Neural cell (in vitro differentiated cells): ENCODE data around the gene TOX2. TPM values are rescaled to one million over a fixed set of nuclear protein-coding genes. Genes with fewer than 3 reads are reported as not detected.

Experiments
- H2AFZ ChIP-seq: fragments of 200-600, 300-800 bp; sonication (generic), shearing (Covaris generic); 2 replicates; pipeline ENCODE4 v1.6.0; 2014; ENCODE audit warnings: low read depth, mild to moderate bottlenecking, antibody characterized with exemption, low read length, moderate library complexity
- H3F3A ChIP-seq: fragments of 200-600 bp; shearing (Covaris generic); 2 replicates; pipeline ENCODE4 v1.6.1; 2016; ENCODE audit warnings: mild to moderate bottlenecking, moderate library complexity, mixed read lengths, antibody characterized with exemption, low read length; ENCODE audit not compliant: insufficient read depth, poor library complexity, severe bottlenecking
- H3K27ac ChIP-seq: fragments of 200-600, 300-800 bp; sonication (generic), shearing (Covaris generic); 2 replicates; pipeline ENCODE4 v1.5.1; 2014; ENCODE audit warnings: mild to moderate bottlenecking, low read length, moderate library complexity
- H3K27me3 ChIP-seq: fragments of 300-800, 200-600 bp; sonication (generic), shearing (Covaris generic); 2 replicates; pipeline ENCODE4 v1.6.0; 2014; ENCODE audit warnings: mild to moderate bottlenecking, low read depth, low read length, moderate library complexity; ENCODE audit not compliant: insufficient read depth
- H3K36me3 ChIP-seq: fragments of 300-800, 200-600 bp; sonication (generic), shearing (Covaris generic); 2 replicates; pipeline ENCODE4 v1.5.1; 2014; ENCODE audit warnings: mild to moderate bottlenecking, antibody characterized with exemption, low read length, moderate library complexity; ENCODE audit not compliant: insufficient read depth
- H3K4me2 ChIP-seq: fragments of 300-800, 200-600 bp; sonication (generic), shearing (Covaris generic); 2 replicates; pipeline ENCODE4 v1.6.0; 2014; ENCODE audit warnings: mild to moderate bottlenecking, low read length
- H3K4me3 ChIP-seq: fragments of 300-800, 200-600 bp; sonication (generic), shearing (Covaris generic); 2 replicates; pipeline ENCODE4 v1.5.1; 2014; ENCODE audit warnings: mild to moderate bottlenecking, low read length, moderate library complexity
- H3K79me2 ChIP-seq: fragments of 200-600 bp; shearing (Covaris generic); replicated peaks from 2 replicates; pipeline ENCODE4 v1.6.0; 2014; ENCODE audit warnings: mild to moderate bottlenecking, low read length, moderate library complexity; ENCODE audit not compliant: insufficient read depth
- H3K9ac ChIP-seq: fragments of 300-800, 200-600 bp; sonication (generic), shearing (Covaris generic); 2 replicates; pipeline ENCODE4 v1.6.1; 2016; ENCODE audit warnings: mild to moderate bottlenecking, low read length, mixed read lengths
- H3K9me2 ChIP-seq: fragments of 200-600 bp; shearing (Covaris generic); 2 replicates; pipeline ENCODE4 v1.6.1; 2016; ENCODE audit warnings: mild to moderate bottlenecking, low read length, mixed read lengths; ENCODE audit not compliant: insufficient read depth
- H3K9me3 ChIP-seq: fragments of 200-600, 300-800 bp; sonication (generic), shearing (Covaris generic); 2 replicates; pipeline ENCODE4 v1.6.1; 2016; ENCODE audit warnings: mild to moderate bottlenecking, mixed run types, low read length, moderate library complexity, mixed read lengths
- H4K20me1 ChIP-seq: fragments of 200-600 bp; shearing (Covaris generic); 2 replicates; pipeline ENCODE4 v1.6.1; 2016; ENCODE audit warnings: mild to moderate bottlenecking, mixed run types; ENCODE audit not compliant: insufficient read depth
- CTCF ChIP-seq: fragments of 450-650 bp; IDR thresholded peaks from 2 replicates; pipeline ENCODE4 v1.5.1; 2014; ENCODE audit warnings: antibody characterized with exemption, mild to moderate bottlenecking, moderate library complexity; ENCODE audit not compliant: poor library complexity, severe bottlenecking
- EP300 ChIP-seq: fragments of 450-650 bp; conservative IDR thresholded peaks from 2 replicates; pipeline ENCODE4 v1.6.1; 2014; ENCODE audit warnings: antibody characterized with exemption, mild to moderate bottlenecking, moderate library complexity; ENCODE audit not compliant: poor library complexity, severe bottlenecking
- EZH2 ChIP-seq: fragments of 200-600, 300-800 bp; shearing (Covaris generic), sonication (generic); IDR thresholded peaks from 2 replicates; pipeline ENCODE4 v1.6.1; 2014; ENCODE audit warnings: antibody characterized with exemption, low read length, borderline replicate concordance, mild to moderate bottlenecking; ENCODE audit not compliant: insufficient read depth, poor library complexity, severe bottlenecking
- MXI1 ChIP-seq: fragments of 450-650 bp; conservative IDR thresholded peaks from 2 replicates; pipeline ENCODE4 v1.6.1; 2014; ENCODE audit warnings: antibody characterized with exemption, mild to moderate bottlenecking; ENCODE audit not compliant: poor library complexity, severe bottlenecking
- POLR2AphosphoS5 ChIP-seq: IDR thresholded peaks from 2 replicates; pipeline ENCODE4 v1.6.1; 2012
- RAD21 ChIP-seq: fragments of 450-650 bp; conservative IDR thresholded peaks from 2 replicates; pipeline ENCODE4 v1.6.1; 2014; ENCODE audit warnings: antibody characterized with exemption, mild to moderate bottlenecking, moderate library complexity
- REST ChIP-seq: IDR thresholded peaks from 2 replicates; pipeline ENCODE4 v1.6.1; 2012; ENCODE audit warnings: borderline replicate concordance
- SMC3 ChIP-seq: fragments of 450-650 bp; conservative IDR thresholded peaks from 2 replicates; pipeline ENCODE4 v1.6.1; 2014; ENCODE audit warnings: antibody characterized with exemption, mild to moderate bottlenecking, moderate library complexity; ENCODE audit not compliant: poor library complexity
- TAF1 ChIP-seq: IDR thresholded peaks from 2 replicates; pipeline ENCODE4 v1.6.1; 2012; ENCODE audit warnings: low read depth
- polyA plus RNA-seq: library from polyadenylated mRNA; depleted of rRNA; stranded (reverse); fragments of >200 nt; gene quantifications from 2 replicates; pipeline ENCODE4 v1.2.3, GENCODE V29; 2014

Gene TOX2
- polyA plus RNA-seq, 1 donor from 2014 or later = 0.89 TPM

- TF ChIP-seq CTCF (no peak), TAF1 (no peak), MXI1 (no peak), POLR2AphosphoS5 (no peak), EZH2 (no peak), SMC3 (no peak), REST (no peak), EP300 (no peak), RAD21 (no peak)
- no peak overlapping the region for H3K9ac ChIP-seq
- H4K20me1 ChIP-seq = no peaks in the 10 kb centered on the region
- H3K4me2 ChIP-seq = no peak overlapping the region
- H3K79me2 ChIP-seq = no peaks in the 10 kb centered on the region
- H3F3A ChIP-seq = no peaks in the 10 kb centered on the region
- no peak overlapping the region for H3K4me3 ChIP-seq
- no peak overlapping the region for H3K27ac ChIP-seq
- no peaks in the 10 kb centered on the region for H3K36me3 ChIP-seq
- no peaks in the 10 kb centered on the region for H3K9me3 ChIP-seq
- H3K27me3 ChIP-seq = no peaks in the 10 kb centered on the region
- no peak overlapping the region for H2AFZ ChIP-seq
- H3K9me2 ChIP-seq = no peaks in the 10 kb centered on the region
These were observed 183.6 kb downstream of the TOX2 start for GRCh38 chr20:44098256-44098630.

DNA sequence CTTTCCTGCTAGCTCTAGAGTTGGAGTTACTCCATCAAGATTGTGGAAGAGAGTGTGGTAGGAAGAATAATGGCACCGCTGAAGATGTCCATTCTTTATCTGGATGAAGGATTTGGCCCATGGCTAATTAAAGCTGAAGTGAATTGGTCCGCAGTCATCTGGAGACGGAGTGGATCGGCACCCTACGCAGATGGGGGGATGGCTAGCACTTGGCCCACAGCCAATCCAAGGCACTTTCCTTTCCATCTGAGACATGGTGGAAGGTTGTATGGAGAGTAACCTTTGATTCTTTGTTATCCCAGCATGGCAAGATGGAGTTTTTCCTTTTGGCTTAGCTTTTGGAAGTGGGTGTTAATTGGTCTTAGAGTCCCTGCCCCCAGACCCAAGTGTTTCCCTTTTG, 184.0 kb downstream of the TOX2 start:
- no peak overlapping the region for H3K4me3 ChIP-seq
- no peak overlapping the region for H3K27ac ChIP-seq
- H3F3A ChIP-seq = no peaks in the 10 kb centered on the region
- no peaks in the 10 kb centered on the region for H3K9me3 ChIP-seq
- no peak overlapping the region for H3K9ac ChIP-seq
- H3K36me3 ChIP-seq = no peaks in the 10 kb centered on the region
- no peak overlapping the region for H2AFZ ChIP-seq
- H3K27me3 ChIP-seq = no peaks in the 10 kb centered on the region
- no peak for TF ChIP-seq EP300
- TF ChIP-seq TAF1 = no peak
- TF ChIP-seq MXI1 = no peak
- H3K9me2 ChIP-seq = no peaks in the 10 kb centered on the region
- H3K4me2 ChIP-seq = no peak overlapping the region
- no peaks in the 10 kb centered on the region for H4K20me1 ChIP-seq
- no peaks in the 10 kb centered on the region for H3K79me2 ChIP-seq

DNA sequence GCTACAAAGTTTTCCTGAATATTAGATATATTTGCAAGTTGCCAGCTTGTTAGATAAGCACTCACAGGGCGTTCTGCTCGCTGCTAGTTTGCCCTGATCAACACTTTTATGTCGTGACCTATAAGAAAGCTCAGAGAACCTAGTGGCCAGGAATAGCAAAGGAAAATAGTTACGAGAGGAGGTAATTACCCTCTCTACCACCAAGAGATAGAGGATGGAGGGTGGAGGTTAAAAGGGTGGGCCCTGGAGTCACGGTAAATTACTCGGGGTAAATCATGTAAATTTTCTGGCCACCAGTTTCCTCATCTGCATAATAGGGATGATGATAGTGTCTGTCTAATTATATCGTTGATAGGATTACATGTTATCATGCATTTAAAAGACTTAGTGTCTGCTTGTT, 185.2 kb downstream of the TOX2 start:
- Histone ChIP-seq H3K36me3 (no peaks in the 10 kb centered on the region), H3K27me3 (peaks cover 6% of the 10 kb centered on the region), H3F3A (no peaks in the 10 kb centered on the region), H3K4me2 (no peak overlapping the region), H4K20me1 (no peaks in the 10 kb centered on the region), H3K9me3 (no peaks in the 10 kb centered on the region), H3K9me2 (no peaks in the 10 kb centered on the region), H3K79me2 (no peaks in the 10 kb centered on the region), H3K27ac (no peak overlapping the region), H2AFZ (no peak overlapping the region), H3K9ac (no peak overlapping the region), H3K4me3 (no peak overlapping the region)
- TF ChIP-seq MXI1 = no peak
- TF ChIP-seq TAF1 = no peak
- no peak for TF ChIP-seq CTCF
- no peak for TF ChIP-seq REST
- TF ChIP-seq EZH2 = no peak
- TF ChIP-seq RAD21 = no peak
- TF ChIP-seq EP300 = no peak
- no peak for TF ChIP-seq POLR2AphosphoS5
- TF ChIP-seq SMC3 = no peak
